Measurements from ENCODE around the gene SOX6. TPM values are rescaled to one million over a fixed set of nuclear protein-coding genes. Genes with fewer than 3 reads are reported as not detected.

Gene SOX6
- total RNA-seq, 2 experiments from 2014 or later = 0.13 TPM; not detected in 1

GRCh38 chr11:16373768-16374167 is 17.4 kb upstream of the SOX6 start:
- no peak for DNase-seq (ENCODE audit: low spot score)
- no peak overlapping the region for H3K27ac ChIP-seq (ENCODE audit: low read depth, low read length, poor library complexity, severe bottlenecking)
- H3K79me2 ChIP-seq (ENCODE audit: insufficient read depth, low read depth, low read length) = no peaks in the 10 kb centered on the region
- no peak overlapping the region for H3K4me3 ChIP-seq (ENCODE audit: low read depth, low read length, poor library complexity, severe bottlenecking)
- no peaks in the 10 kb centered on the region for H3K4me1 ChIP-seq (ENCODE audit: insufficient read depth, low read length, poor library complexity, severe bottlenecking)
- H3K36me3 ChIP-seq (ENCODE audit: insufficient read depth, low read length) = no peaks in the 10 kb centered on the region
- H3K9me2 ChIP-seq (ENCODE audit: insufficient read depth, low read length) = no peaks in the 10 kb centered on the region
- no TSS peak for BruUV-seq (replicated peaks)
- intact Hi-C loops (cut with micrococcal nuclease; ENCODE audit: unreplicated experiment) = no loop called here
- TF ChIP-seq EZH2phosphoT487 (IDR thresholded peaks at IDR 0.05; ENCODE audit: borderline replicate concordance, low read depth, low read length) (no peak), CTCF (conservative IDR thresholded peaks at IDR 0.05; ENCODE audit: low read length) (no peak)
- H4K20me1 ChIP-seq (ENCODE audit: insufficient read depth, low read length) = no peaks in the 10 kb centered on the region
- no peak overlapping the region for H3K4me2 ChIP-seq (ENCODE audit: low read length)
- ChIA-PET POLR2A (interaction anchor here (0.5 to 0.7 kb wide), 2 partner anchors 18 to 33 kb away, joined by 3 read pairs; no protein-coding TSS in a partner anchor), CTCF (ENCODE audit: unreplicated experiment) (no interaction called here)
- H2AFZ ChIP-seq (ENCODE audit: low read length) = no peak overlapping the region
- H3K9me3 ChIP-seq (ENCODE audit: low read length) = no peaks in the 10 kb centered on the region

- no peaks in the 10 kb centered on the region for H3K4me1 ChIP-seq (ENCODE audit: insufficient read depth, low read length, poor library complexity, severe bottlenecking)
- H3K27ac ChIP-seq (ENCODE audit: low read depth, low read length, poor library complexity, severe bottlenecking) = no peak overlapping the region
- intact Hi-C loops (cut with micrococcal nuclease; ENCODE audit: unreplicated experiment) = no loop called here
- DNase-seq (ENCODE audit: low spot score) = no peak
- no peaks in the 10 kb centered on the region for H3K36me3 ChIP-seq (ENCODE audit: insufficient read depth, low read length)
- no peak for TF ChIP-seq EZH2phosphoT487 (IDR thresholded peaks at IDR 0.05; ENCODE audit: borderline replicate concordance, low read depth, low read length)
- no peak for TF ChIP-seq CTCF (conservative IDR thresholded peaks at IDR 0.05; ENCODE audit: low read length)
- POLR2A ChIA-PET = interaction anchor here (0.6 kb wide), 1 partner anchor 856 kb away, joined by 5 read pairs; no protein-coding TSS in a partner anchor
- H3K4me2 ChIP-seq (ENCODE audit: low read length) = no peak overlapping the region
- no peak overlapping the region for H2AFZ ChIP-seq (ENCODE audit: low read length)
- H4K20me1 ChIP-seq (ENCODE audit: insufficient read depth, low read length) = no peaks in the 10 kb centered on the region
- no TSS peak for BruUV-seq (replicated peaks)
- no peaks in the 10 kb centered on the region for H3K9me2 ChIP-seq (ENCODE audit: insufficient read depth, low read length)
- no peak overlapping the region for H3K4me3 ChIP-seq (ENCODE audit: low read depth, low read length, poor library complexity, severe bottlenecking)
- H3K9me3 ChIP-seq (ENCODE audit: low read length) = no peaks in the 10 kb centered on the region
- H3K79me2 ChIP-seq (ENCODE audit: insufficient read depth, low read depth, low read length) = no peaks in the 10 kb centered on the region
- CTCF ChIA-PET (ENCODE audit: unreplicated experiment) = no interaction called here
Measured at GRCh38 chr11:16372355-16372754, 16.0 kb upstream of the SOX6 start.

- H2AFZ ChIP-seq (ENCODE audit: low read length) = no peak overlapping the region
- H3K4me3 ChIP-seq (ENCODE audit: low read depth, low read length, poor library complexity, severe bottlenecking) = no peak overlapping the region
- POLR2A ChIA-PET = no interaction called here
- intact Hi-C loops (cut with micrococcal nuclease; ENCODE audit: unreplicated experiment) = no loop called here
- CTCF ChIA-PET (ENCODE audit: unreplicated experiment) = no interaction called here
- no peaks in the 10 kb centered on the region for H3K9me2 ChIP-seq (ENCODE audit: insufficient read depth, low read length)
- no peak overlapping the region for H3K4me2 ChIP-seq (ENCODE audit: low read length)
- H3K9me3 ChIP-seq (ENCODE audit: low read length) = no peaks in the 10 kb centered on the region
- no peaks in the 10 kb centered on the region for H3K4me1 ChIP-seq (ENCODE audit: insufficient read depth, low read length, poor library complexity, severe bottlenecking)
- TF ChIP-seq CTCF (conservative IDR thresholded peaks at IDR 0.05; ENCODE audit: low read length) (no peak), EZH2phosphoT487 (IDR thresholded peaks at IDR 0.05; ENCODE audit: borderline replicate concordance, low read depth, low read length) (no peak)
- H3K36me3 ChIP-seq (ENCODE audit: insufficient read depth, low read length) = no peaks in the 10 kb centered on the region
- no peak for DNase-seq (ENCODE audit: low spot score)
- no peaks in the 10 kb centered on the region for H3K79me2 ChIP-seq (ENCODE audit: insufficient read depth, low read depth, low read length)
- H3K27ac ChIP-seq (ENCODE audit: low read depth, low read length, poor library complexity, severe bottlenecking) = no peak overlapping the region
- H4K20me1 ChIP-seq (ENCODE audit: insufficient read depth, low read length) = no peaks in the 10 kb centered on the region
- BruUV-seq (replicated peaks) = no TSS peak
Measured at GRCh38 chr11:16367252-16367651, 10.9 kb upstream of the SOX6 start.

All from OCI-LY7 (cell line).